Measurements from ENCODE around the gene ARHGEF37. TPM values are rescaled to one million over a fixed set of nuclear protein-coding genes. Genes with fewer than 3 reads are reported as not detected.

Gene ARHGEF37
- total and polyA plus RNA-seq, 9 of the 15 experiments (the other 6 are each of a cell fraction or from before 2014, with no cell fraction given), result 0.01 to 0.27 (median 0.05) TPM

DNA sequence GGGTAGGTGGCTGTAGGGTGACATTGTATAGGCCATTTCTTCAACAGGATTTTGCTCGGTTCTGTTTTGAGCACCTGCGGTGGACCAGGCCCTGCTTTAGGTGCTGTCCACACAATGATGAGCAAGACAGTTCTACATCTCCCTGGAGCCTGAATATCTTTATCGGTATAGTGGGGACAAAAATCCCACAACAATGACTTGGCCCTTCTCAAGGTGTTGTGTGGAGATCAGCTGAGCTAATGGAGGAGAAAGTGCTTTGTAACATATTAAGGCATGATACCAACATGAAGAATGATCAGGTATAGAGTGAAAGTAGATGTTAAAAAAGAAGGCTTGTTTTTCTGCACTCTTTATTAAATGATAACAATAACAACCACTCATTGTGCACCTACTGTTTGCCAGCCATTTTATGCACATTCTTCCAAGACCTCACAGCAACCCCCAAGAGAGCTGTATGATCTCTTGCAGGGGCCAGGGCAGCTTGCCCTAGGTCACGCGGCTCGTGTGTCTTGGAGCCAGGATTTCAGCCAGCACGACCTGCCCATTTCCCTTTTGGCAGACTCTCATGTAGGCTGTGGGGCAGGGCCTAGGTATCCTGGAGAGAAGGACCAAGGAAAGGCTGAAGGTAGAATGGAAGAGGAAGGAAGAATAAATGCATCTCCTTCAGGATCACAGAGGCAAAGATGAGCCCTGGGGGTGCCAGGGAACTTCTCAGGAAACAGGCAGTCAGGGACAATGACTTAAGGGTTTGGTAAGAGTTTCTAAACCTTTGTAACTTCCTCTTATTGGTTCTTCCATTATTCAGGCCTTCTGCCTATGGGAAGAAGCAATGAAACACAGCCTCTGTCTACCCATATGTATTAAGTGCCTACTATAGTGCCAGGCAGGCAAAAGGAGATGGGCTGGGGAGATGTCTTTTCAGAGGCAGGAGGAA is 98.8 kb downstream of the ARHGEF37 start:
- Histone ChIP-seq H3K4me3 (no peak overlapping the region), H4K20me1 (replicated peaks; ENCODE audit: control insufficient read depth, insufficient read depth, low read length) (no peaks in the 10 kb centered on the region), H3K9me1 (ENCODE audit: control insufficient read depth, insufficient read depth, low read length) (no peaks in the 10 kb centered on the region), H3K9me3 (replicated peaks; ENCODE audit: control insufficient read depth, insufficient read depth, low read depth, low read length) (no peaks in the 10 kb centered on the region), H3K4me1 (replicated peaks in 1 of 2; ENCODE audit: control insufficient read depth in 2 of 2, insufficient read depth in 2 of 2, low read length in 2 of 2) (peaks cover 5 to 27% of the 10 kb centered on the region in 2 experiments; a peak in 4 of 5 replicates), H3K4me2 (ENCODE audit: insufficient read depth, low read length) (peak overlapping the region; percentile 20; the same call in 1 of the 2 replicates), H2AFZ (ENCODE audit: low read depth, low read length) (peak overlapping the region; percentile 72), H3K27ac (ENCODE audit: extremely low read depth, low read depth, low read length) (no peak overlapping the region; the same call in 2 of the 3 replicates), H3K9ac (ENCODE audit: insufficient read depth in 1 of 2, low read depth in 2 of 2, low read length in 2 of 2) (0 out of 4 replicates have a peak overlapping the region, but pooled peaks of 1 of the 2 experiments have one; percentile 10), H3K36me3 (ENCODE audit: control insufficient read depth, insufficient read depth, low read length) (no peaks in the 10 kb centered on the region), H3K27me3 (ENCODE audit: control insufficient read depth in 2 of 2, insufficient read depth in 2 of 2, low read length in 2 of 2) (no peaks in the 10 kb centered on the region; a peak in 1 of 5 replicates), H3K79me2 (ENCODE audit: control insufficient read depth, insufficient read depth, low read length) (no peaks in the 10 kb centered on the region)
- no peak for DNase-seq (ENCODE audit: extremely low read depth in 1 of 4, low spot score in 3 of 4)
- POLR2A ChIA-PET, result no interaction called here
- no TSS peak for BruUV-seq (replicated peaks)
- FAIRE-seq, result peak; percentile 70
- CTCF ChIA-PET (ENCODE audit: low intra/inter-chr PET ratio), result interaction anchor here (0.6 kb wide), 1 partner anchor 11 kb away, joined by 3 read pairs; no protein-coding TSS in a partner anchor
- peak; percentile 21; the same call in 1 of the 2 replicates for TF ChIP-seq CBFA2T3 (IDR thresholded peaks at IDR 0.05)
- TF ChIP-seq ZEB2 (IDR thresholded peaks at IDR 0.05), result 0 out of 2 replicates have a peak, but pooled peaks have one; percentile 22
- TF ChIP-seq SOX6 (IDR thresholded peaks at IDR 0.05), result peak; percentile 63; the same call in 1 of the 2 replicates
- no peak for TF ChIP-seq CSDE1 (IDR thresholded peaks at IDR 0.05)
- TF ChIP-seq DIDO1 (tag; IDR thresholded peaks at IDR 0.05; ENCODE audit: low read depth), result no peak
- TF ChIP-seq MTF1 (CRISPR knock-in tag; IDR thresholded peaks at IDR 0.05; ENCODE audit: borderline replicate concordance), result no peak
- TF ChIP-seq TCF3 (CRISPR knock-in tag; IDR thresholded peaks at IDR 0.05), result 0 out of 2 replicates have a peak, but pooled peaks have one; percentile 40
- TF ChIP-seq ZKSCAN8 (CRISPR knock-in tag; IDR thresholded peaks at IDR 0.05), result peak; percentile 48; the same call in 1 of the 2 replicates
- TF ChIP-seq ZNF584 (CRISPR knock-in tag; IDR thresholded peaks at IDR 0.05; ENCODE audit: low read depth), result no peak
- TF ChIP-seq NFE2 (IDR thresholded peaks at IDR 0.05; ENCODE audit: low read depth), result peak; percentile 51
- no peak for TF ChIP-seq CREM (IDR thresholded peaks at IDR 0.05; ENCODE audit: low read depth)
- TF ChIP-seq, protein P1, sequence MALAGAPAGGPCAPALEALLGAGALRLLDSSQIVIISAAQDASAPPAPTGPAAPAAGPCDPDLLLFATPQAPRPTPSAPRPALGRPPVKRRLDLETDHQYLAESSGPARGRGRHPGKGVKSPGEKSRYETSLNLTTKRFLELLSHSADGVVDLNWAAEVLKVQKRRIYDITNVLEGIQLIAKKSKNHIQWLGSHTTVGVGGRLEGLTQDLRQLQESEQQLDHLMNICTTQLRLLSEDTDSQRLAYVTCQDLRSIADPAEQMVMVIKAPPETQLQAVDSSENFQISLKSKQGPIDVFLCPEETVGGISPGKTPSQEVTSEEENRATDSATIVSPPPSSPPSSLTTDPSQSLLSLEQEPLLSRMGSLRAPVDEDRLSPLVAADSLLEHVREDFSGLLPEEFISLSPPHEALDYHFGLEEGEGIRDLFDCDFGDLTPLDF (CRISPR knock-in tag; IDR thresholded peaks at IDR 0.05), result 0 out of 2 replicates have a peak, but pooled peaks have one; percentile 40
- peak; percentile 30 for TF ChIP-seq MAFG (tag; conservative IDR thresholded peaks at IDR 0.05)
- no peak for TF ChIP-seq PTTG1 (tag; IDR thresholded peaks at IDR 0.05; ENCODE audit: low read depth)
- in situ Hi-C loops (cut with MboI), result no loop called here
- peak; percentile 9; the same call in 1 of the 3 replicates for ATAC-seq
- intact Hi-C loops (cut with micrococcal nuclease), result no loop called here
- WGBS (ENCODE audit: insufficient coverage, low coverage, missing lambda C conversion rate), result 45% methylated on average over 7 of the region's 7 CpGs

Measured in K562 (cell line).